ENCODE data around the gene CD200.
A peak's percentile ranks its signal among the peaks of the same experiment; 100 is the strongest.

CD200 gene

DNA sequence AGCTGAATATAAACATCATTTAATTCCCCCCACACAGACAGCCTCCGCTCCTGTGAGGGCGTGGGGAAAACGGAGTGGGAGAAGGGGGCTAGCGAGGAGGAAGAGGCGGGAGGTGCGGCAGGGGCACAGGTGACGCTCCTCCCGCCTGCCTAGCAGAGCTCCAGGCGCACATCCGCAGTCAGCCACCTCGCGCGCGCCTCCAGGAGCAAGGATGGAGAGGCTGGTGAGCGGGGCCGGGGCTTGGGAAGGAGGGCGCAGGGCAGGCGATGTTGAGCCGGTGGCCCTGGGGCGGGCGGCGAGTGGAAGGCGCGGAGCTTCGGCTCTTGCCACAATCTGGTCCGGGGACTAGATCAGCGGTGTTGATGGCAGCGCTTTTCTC lies at the start of gene CD200:
TSS of gene CD200 (plus strand) at position 155 of the 379 bp plus-strand sequence. CDS start at position 212, 57 bp downstream.
- H3K36me3 ChIP-seq (ENCODE audit: insufficient read depth, low read length): no peaks in the 10 kb centered on the region
- H3K9me3 ChIP-seq (ENCODE audit: insufficient read depth, low read depth, low read length): no peaks in the 10 kb centered on the region
- TF ChIP-seq EZH2phosphoT487 (IDR thresholded peaks at IDR 0.05; ENCODE audit: borderline replicate concordance) (no peak), CTCF (conservative IDR thresholded peaks at IDR 0.05; ENCODE audit: low read length) (no peak)
- no peaks in the 10 kb centered on the region for H3F3A ChIP-seq (ENCODE audit: low read depth)
- H4K20me1 ChIP-seq (ENCODE audit: insufficient read depth, low read length, poor library complexity, severe bottlenecking): no peaks in the 10 kb centered on the region
- peak within 1 kb of the TSS; percentile 83 for H3K4me2 ChIP-seq (ENCODE audit: low read depth, low read length, poor library complexity, severe bottlenecking)
- peak within 1 kb of the TSS; percentile 85 for H3K4me3 ChIP-seq (ENCODE audit: low read length, poor library complexity, severe bottlenecking)
- no peaks in the 10 kb centered on the region for H3K9me2 ChIP-seq (replicated peaks; ENCODE audit: low read depth, low read length)
- H3K9ac ChIP-seq (ENCODE audit: low read depth, low read length, poor library complexity, severe bottlenecking): peak within 1 kb of the TSS; percentile 84
- peaks cover 42% of the 10 kb centered on the region for H3K4me1 ChIP-seq (ENCODE audit: insufficient read depth, low read length, poor library complexity, severe bottlenecking)
- H3K79me2 ChIP-seq (ENCODE audit: insufficient read depth, low read length): peaks cover 51% of the 10 kb centered on the region
- H3K27me3 ChIP-seq (ENCODE audit: insufficient read depth, low read length, poor library complexity, severe bottlenecking): no peaks in the 10 kb centered on the region
- H2AFZ ChIP-seq (ENCODE audit: low read length): peak within 1 kb of the TSS; percentile 98

DNA sequence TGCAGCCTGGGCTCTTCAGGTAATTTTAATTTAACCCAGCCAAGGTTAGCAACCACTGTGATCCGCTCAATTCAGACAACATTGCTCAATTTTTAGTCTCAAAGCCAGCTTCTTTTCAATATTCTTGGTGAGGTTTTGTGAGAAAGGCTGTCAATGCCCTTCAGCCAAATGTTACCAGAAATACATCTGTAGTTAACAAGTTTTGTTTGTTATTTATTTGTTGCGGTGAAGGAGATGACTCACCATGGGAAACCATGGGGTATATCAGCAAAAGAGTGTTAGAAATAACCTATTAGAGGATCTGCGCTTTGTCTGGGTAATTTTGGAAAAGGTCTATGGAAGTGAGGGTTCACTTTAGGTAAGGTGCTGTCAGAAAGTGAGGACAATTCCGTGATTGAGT lies 43.9 kb upstream of the CD200 start:
- Histone ChIP-seq H3K9me3 (ENCODE audit: insufficient read depth, low read depth, low read length) (no peaks in the 10 kb centered on the region), H3K4me1 (ENCODE audit: insufficient read depth, low read length, poor library complexity, severe bottlenecking) (no peaks in the 10 kb centered on the region), H4K20me1 (ENCODE audit: insufficient read depth, low read length, poor library complexity, severe bottlenecking) (no peaks in the 10 kb centered on the region), H3K4me3 (ENCODE audit: low read length, poor library complexity, severe bottlenecking) (no peak overlapping the region), H3K9me2 (replicated peaks; ENCODE audit: low read depth, low read length) (no peaks in the 10 kb centered on the region), H3F3A (ENCODE audit: low read depth) (no peaks in the 10 kb centered on the region), H3K36me3 (ENCODE audit: insufficient read depth, low read length) (no peaks in the 10 kb centered on the region), H3K79me2 (ENCODE audit: insufficient read depth, low read length) (no peaks in the 10 kb centered on the region), H2AFZ (ENCODE audit: low read length) (no peak overlapping the region), H3K9ac (ENCODE audit: low read depth, low read length, poor library complexity, severe bottlenecking) (no peak overlapping the region), H3K4me2 (ENCODE audit: low read depth, low read length, poor library complexity, severe bottlenecking) (no peak overlapping the region), H3K27me3 (ENCODE audit: insufficient read depth, low read length, poor library complexity, severe bottlenecking) (no peaks in the 10 kb centered on the region)
- TF ChIP-seq EZH2phosphoT487 (IDR thresholded peaks at IDR 0.05; ENCODE audit: borderline replicate concordance) (no peak), CTCF (conservative IDR thresholded peaks at IDR 0.05; ENCODE audit: low read length) (no peak)

DNA sequence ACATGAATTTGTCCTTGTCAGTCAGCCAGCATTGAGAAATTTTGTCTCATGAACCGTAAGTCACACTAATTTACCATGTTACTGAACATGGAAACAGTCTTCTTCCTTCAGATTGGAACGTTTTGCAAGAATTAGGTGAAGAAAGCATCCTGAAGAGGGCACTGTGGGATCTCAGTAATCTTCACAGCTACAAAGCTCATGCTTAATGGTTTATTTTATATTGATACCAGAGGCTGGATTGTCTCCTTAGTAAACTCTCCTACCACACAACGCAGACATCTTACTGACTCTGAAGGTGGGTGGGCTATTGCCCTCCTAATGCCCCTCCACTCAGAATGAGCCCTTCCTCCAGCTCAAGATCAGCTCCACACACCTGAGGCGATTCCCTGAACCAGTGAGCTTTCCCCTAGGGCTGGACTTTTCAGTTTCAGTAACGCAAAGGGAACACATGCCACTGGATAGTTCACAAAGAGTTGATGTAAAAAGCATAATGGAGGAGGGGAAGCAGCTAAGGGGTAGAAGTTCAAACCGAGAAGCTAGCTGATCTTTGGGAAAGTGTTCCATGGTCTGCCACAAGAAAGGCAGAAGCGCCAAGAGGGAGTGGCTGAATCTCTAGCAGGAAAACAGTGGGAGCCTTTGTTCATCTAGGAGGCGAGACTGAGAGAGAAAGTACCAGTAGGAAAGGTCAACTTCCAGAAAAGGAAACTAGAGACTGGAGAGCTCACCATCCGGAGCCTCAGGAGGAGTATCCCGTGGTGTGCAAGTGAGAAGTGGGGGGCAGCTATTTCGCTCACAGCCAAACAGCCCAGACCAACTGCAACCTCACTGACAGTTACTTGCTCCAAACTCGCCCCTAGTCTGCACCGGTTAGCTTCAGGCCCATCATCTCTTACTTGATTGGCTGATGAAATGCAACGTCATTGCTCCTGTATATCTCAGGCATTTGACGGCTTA lies 39.3 kb upstream of the CD200 start, which contains the start of gene SLC9C1:
TSS of gene SLC9C1 (minus strand) at position 849 of the 954 bp plus-strand sequence. CDS start 7,425 bp downstream, outside the sequence.
- H3K79me2 ChIP-seq (ENCODE audit: insufficient read depth, low read length): no peaks in the 10 kb centered on the region
- TF ChIP-seq CTCF (conservative IDR thresholded peaks at IDR 0.05; ENCODE audit: low read length) (peak; percentile 75), EZH2phosphoT487 (IDR thresholded peaks at IDR 0.05; ENCODE audit: borderline replicate concordance) (no peak)

More for the DNA sequence above, 39.3 kb upstream of the CD200 start, which contains the start of gene SLC9C1:
- Histone ChIP-seq H3K36me3 (ENCODE audit: insufficient read depth, low read length) (no peaks in the 10 kb centered on the region), H3K9me3 (ENCODE audit: insufficient read depth, low read depth, low read length) (no peaks in the 10 kb centered on the region), H4K20me1 (ENCODE audit: insufficient read depth, low read length, poor library complexity, severe bottlenecking) (no peaks in the 10 kb centered on the region), H3K4me3 (ENCODE audit: low read length, poor library complexity, severe bottlenecking) (no peak within 1 kb of the TSS), H3K27me3 (ENCODE audit: insufficient read depth, low read length, poor library complexity, severe bottlenecking) (no peaks in the 10 kb centered on the region), H3K9me2 (replicated peaks; ENCODE audit: low read depth, low read length) (no peaks in the 10 kb centered on the region), H3K4me2 (ENCODE audit: low read depth, low read length, poor library complexity, severe bottlenecking) (no peak within 1 kb of the TSS), H3F3A (ENCODE audit: low read depth) (peaks cover 12% of the 10 kb centered on the region; the same call in 1 of the 2 replicates), H3K9ac (ENCODE audit: low read depth, low read length, poor library complexity, severe bottlenecking) (no peak within 1 kb of the TSS), H2AFZ (ENCODE audit: low read length) (peak within 1 kb of the TSS; percentile 70), H3K4me1 (ENCODE audit: insufficient read depth, low read length, poor library complexity, severe bottlenecking) (peaks cover 22% of the 10 kb centered on the region)

All from Loucy (cell line).